Activated T-cell treated with anti-CD3 and anti-CD28 coated beads, Interleukin-2, amount 50 U/mL, for 24 hours (primary cell): ENCODE results near the gene CDH4.
"Not testable (repeated sequence)": the region's sequence is repeated elsewhere in the genome, so short reads cannot be mapped to it uniquely, and the experiment has no call there.

Source experiments
- DNase-seq: peaks from one replicate; pipeline ENCODE4 v3.0.0-alpha.2; 2020
- H3K27ac Mint-ChIP-seq: 2 replicates; pipeline ENCODE4 v1.8.0; 2020; ENCODE audit warnings: mild to moderate bottlenecking, mixed read lengths
- H3K27me3 Mint-ChIP-seq: 2 replicates; pipeline ENCODE4 v1.8.0; 2020; ENCODE audit warnings: mixed read lengths
- H3K36me3 Mint-ChIP-seq: 2 replicates; pipeline ENCODE4 v1.8.0; 2020; ENCODE audit warnings: low read depth, mixed read lengths
- H3K4me1 Mint-ChIP-seq: 2 replicates; pipeline ENCODE4 v1.8.0; 2020; ENCODE audit warnings: low read depth, mixed read lengths
- H3K4me3 Mint-ChIP-seq: 2 replicates; pipeline ENCODE4 v1.8.0; 2020; ENCODE audit warnings: mild to moderate bottlenecking, moderate library complexity, mixed read lengths
- H3K9me3 Mint-ChIP-seq: 2 replicates; pipeline ENCODE4 v1.8.0; 2020; ENCODE audit warnings: mixed read lengths

CDH4 gene

DNA sequence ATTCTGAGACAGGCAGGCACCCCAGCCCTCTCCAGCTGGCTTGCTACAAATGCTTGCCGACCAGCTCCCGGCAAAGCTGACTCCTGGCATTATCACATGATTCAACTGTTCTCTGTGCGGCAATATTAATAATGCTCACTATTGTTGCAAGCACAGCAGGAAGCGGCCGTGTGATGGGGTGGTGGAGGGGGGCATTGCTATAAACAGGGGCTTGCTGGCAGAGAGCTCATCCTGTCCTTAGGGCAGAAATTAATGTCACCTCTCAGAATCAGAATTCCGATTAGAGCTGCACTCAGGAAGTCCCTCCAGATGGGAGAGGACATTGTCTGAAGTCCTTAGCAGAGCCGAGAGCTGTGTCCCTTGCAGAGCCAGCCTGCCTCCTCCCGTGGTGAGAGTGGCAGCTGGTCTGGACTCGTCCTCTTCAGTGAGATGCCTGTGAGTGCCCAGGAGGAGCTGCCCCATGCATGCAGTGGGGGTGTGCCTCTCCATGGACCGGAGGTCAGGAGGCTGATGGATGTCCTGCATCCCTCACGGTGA is 162.5 kb downstream of the CDH4 start:
- Mint-ChIP-seq H3K4me1 (no peaks in the 10 kb centered on the region), H3K4me3 (no peak overlapping the region), H3K27ac (no peak overlapping the region), H3K36me3 (no peaks in the 10 kb centered on the region), H3K9me3 (no peaks in the 10 kb centered on the region), H3K27me3 (no peaks in the 10 kb centered on the region)
- DNase-seq, result no peak

DNA sequence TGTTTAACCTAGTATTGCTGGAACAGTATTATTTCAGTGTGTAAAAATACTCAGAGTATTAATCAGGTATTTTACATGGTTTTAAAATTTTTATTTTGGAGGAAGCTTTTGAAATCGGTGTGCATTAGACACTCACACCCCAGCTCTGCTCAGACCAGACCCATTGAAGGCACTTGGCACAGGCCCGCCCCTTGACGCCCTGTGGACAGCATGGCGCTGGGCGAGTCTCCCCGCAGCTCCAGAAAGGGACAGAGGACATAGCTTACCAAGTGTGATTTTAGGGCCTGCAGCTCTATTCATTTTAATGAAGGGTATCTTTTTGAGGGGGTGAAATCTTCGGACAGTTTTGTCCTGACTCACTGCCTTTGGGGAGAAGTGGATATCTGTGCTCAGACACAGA is 164.5 kb downstream of the CDH4 start:
- H3K27ac Mint-ChIP-seq, result no peak overlapping the region
- no peaks in the 10 kb centered on the region for H3K27me3 Mint-ChIP-seq
- no peaks in the 10 kb centered on the region for H3K9me3 Mint-ChIP-seq
- DNase-seq, result no peak
- no peak overlapping the region for H3K4me3 Mint-ChIP-seq
- H3K36me3 Mint-ChIP-seq, result no peaks in the 10 kb centered on the region
- H3K4me1 Mint-ChIP-seq, result no peaks in the 10 kb centered on the region

DNA sequence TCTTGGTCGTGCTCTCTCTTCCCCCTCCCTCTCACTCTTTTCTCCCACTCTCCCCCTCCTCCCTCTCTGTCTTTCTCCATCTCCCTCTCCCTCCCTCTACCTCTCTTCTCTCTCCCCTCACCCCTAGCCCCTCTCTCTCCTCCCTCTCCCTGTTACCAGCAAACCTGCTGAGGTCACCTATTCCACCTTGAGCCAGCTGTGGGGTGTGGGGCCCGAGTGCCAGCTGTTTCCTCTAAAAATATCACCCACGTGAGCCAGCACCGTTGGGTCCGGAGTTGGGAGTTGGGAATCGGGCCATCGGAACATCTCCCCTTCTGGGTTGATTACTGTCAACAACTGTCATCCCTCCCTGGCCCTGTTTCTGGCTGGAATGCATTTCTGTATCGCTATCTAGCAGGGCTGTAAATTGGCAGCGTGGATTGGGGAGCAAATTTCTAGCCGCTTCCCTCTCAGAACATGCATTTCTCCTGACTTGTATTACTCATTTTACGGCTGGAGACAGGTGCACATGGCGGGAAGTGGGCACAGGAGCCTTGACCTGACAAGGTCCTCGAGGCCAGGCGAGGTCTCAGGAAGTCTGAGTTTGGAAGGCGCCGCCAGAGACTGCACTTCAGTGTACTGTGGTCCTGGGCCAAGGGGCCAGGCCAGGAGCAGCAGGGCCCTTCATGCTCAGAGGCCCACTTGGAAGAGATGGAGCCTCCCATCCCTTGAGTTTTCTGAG is 165.3 kb downstream of the CDH4 start:
- Mint-ChIP-seq H3K4me3 (no peak overlapping the region), H3K9me3 (no peaks in the 10 kb centered on the region), H3K36me3 (no peaks in the 10 kb centered on the region), H3K27me3 (no peaks in the 10 kb centered on the region), H3K27ac (no peak overlapping the region), H3K4me1 (no peaks in the 10 kb centered on the region)
- no peak for DNase-seq

DNA sequence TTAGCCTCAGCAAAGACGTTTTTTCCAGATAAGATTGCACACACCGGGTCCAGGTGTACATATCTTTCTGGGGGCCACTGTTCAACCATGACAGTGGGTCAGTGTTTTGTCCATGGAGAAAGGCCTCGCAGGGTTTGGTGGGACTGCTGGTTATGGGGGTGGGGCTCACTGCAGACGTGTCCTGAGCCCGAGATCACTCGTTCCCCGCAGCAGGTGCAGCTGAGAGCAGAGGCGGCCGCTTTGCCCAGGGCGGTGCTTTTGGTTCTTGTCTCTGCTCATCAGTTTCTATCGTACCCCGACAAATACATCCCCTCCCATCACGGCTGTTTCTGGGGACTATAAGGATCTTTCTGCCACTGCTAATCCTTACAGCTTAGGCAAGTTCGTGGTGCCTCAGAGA is 166.9 kb downstream of the CDH4 start:
- Mint-ChIP-seq H3K9me3 (no peaks in the 10 kb centered on the region), H3K4me3 (no peak overlapping the region), H3K27ac (no peak overlapping the region), H3K27me3 (no peaks in the 10 kb centered on the region), H3K4me1 (no peaks in the 10 kb centered on the region), H3K36me3 (no peaks in the 10 kb centered on the region)
- DNase-seq, result no peak

DNA sequence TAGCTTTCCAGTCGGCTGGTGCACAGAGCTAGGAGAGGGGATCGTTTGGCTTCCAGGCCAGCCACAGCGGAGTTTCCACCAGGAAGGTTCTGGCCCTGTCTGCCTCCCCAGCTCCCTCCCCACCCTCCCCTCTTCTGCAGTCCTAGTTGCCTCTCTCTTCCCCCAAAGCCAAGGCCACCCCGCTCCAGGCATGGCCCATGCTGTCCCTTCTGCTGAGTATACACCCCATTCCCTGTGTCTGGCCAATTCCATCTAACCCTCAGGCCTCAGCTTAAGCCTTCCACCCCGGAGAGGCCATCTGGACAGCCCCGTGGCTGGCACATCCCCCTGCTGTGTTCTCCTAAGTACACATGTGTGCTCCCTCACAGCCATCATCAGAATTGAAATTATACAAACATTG is 167.4 kb downstream of the CDH4 start:
- H3K9me3 Mint-ChIP-seq, result no peaks in the 10 kb centered on the region

DNA sequence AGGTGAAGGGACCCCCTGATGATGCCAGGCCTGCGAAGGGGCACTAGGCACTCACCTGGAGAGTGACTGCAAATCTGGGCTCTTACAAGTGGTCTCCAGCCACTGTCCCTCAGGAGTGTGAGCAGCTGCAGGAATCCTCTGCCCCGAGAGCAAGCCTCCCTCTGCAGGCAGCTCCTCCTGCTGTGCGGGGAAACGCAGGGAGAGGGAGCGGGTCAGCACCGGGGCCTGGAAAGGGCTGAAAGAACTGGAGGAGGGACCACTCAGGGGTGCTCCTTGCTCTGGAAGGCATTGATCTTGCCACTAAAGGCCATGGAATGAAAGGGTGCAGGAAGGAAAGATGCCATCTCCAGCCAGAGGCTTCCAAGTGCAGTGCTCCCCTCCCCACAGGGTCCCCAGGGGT is 168.0 kb downstream of the CDH4 start:
- H3K27me3 Mint-ChIP-seq, result no peaks in the 10 kb centered on the region
- H3K27ac Mint-ChIP-seq, result no peak overlapping the region
- no peaks in the 10 kb centered on the region for H3K36me3 Mint-ChIP-seq
- no peaks in the 10 kb centered on the region for H3K9me3 Mint-ChIP-seq
- no peak for DNase-seq
- H3K4me1 Mint-ChIP-seq, result no peaks in the 10 kb centered on the region
- no peak overlapping the region for H3K4me3 Mint-ChIP-seq

More for the DNA sequence above, 167.4 kb downstream of the CDH4 start:
- H3K4me1 Mint-ChIP-seq, result no peaks in the 10 kb centered on the region
- no peak for DNase-seq
- no peak overlapping the region for H3K4me3 Mint-ChIP-seq
- H3K27me3 Mint-ChIP-seq, result no peaks in the 10 kb centered on the region
- no peaks in the 10 kb centered on the region for H3K36me3 Mint-ChIP-seq
- no peak overlapping the region for H3K27ac Mint-ChIP-seq

DNA sequence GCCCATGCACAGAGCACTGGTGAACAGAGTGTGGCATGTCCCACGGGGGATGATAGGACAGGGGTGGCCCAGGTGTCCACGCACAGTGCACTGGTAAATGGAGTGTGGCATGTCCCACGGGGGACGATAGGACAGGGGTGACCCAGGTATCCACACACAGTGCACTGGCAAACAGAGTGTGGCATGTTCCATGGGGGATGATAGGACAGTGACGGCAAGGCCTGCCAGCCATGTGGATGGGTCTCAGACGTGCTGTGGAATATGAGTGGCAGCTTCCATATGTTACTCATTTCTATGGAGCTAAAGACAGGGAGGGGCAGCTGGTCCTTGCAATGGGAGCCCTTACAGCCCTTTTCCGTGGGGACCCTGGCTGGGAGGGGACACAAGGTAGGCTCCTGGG is 168.7 kb downstream of the CDH4 start:
- DNase-seq, result no peak
- H3K9me3 Mint-ChIP-seq, result no peaks in the 10 kb centered on the region
- no peaks in the 10 kb centered on the region for H3K4me1 Mint-ChIP-seq
- H3K4me3 Mint-ChIP-seq, result no peak overlapping the region
- H3K27me3 Mint-ChIP-seq, result no peaks in the 10 kb centered on the region
- H3K36me3 Mint-ChIP-seq, result no peaks in the 10 kb centered on the region
- H3K27ac Mint-ChIP-seq, result no peak overlapping the region

DNA sequence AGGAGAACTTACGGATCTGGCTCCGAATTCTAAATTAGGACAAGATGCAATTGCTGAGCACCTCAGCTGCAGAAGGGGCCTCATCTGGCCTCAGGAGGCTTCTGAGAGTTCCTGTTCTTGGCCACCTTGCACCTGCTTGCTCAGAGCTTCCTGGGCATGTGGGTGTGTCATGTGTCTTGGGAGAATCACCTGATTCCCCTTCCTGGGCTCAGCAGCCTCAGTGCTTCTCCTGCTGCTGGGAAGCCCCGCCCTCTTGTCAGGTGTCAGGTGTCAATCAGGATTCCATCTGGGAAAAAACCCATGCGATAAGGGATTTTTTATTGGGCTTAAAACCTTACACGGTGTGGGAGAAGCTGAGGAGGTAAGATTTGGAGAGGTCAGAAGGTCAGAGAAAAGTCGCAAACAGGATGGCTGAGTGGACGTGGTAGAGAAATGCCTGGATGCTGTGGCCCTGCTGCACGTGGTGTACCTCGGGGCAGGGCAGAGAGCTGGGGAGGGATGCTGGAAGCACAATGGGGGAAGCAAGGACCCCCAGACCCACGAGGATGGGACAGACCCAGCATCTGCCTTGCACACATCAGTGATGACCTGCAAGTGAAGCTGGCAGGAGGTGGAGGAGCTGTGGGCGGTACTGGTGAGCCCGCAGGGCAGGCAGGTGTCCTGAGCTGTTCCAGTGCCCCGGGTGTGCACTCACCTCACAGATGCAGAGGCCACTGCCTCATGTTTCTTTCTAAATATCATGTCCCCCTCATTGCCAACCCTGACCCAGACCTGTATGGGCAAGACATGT is 170.8 kb downstream of the CDH4 start:
- Mint-ChIP-seq H3K27ac (no peak overlapping the region), H3K9me3 (no peaks in the 10 kb centered on the region), H3K4me1 (no peaks in the 10 kb centered on the region), H3K4me3 (no peak overlapping the region), H3K36me3 (no peaks in the 10 kb centered on the region), H3K27me3 (no peaks in the 10 kb centered on the region)
- no peak for DNase-seq

DNA sequence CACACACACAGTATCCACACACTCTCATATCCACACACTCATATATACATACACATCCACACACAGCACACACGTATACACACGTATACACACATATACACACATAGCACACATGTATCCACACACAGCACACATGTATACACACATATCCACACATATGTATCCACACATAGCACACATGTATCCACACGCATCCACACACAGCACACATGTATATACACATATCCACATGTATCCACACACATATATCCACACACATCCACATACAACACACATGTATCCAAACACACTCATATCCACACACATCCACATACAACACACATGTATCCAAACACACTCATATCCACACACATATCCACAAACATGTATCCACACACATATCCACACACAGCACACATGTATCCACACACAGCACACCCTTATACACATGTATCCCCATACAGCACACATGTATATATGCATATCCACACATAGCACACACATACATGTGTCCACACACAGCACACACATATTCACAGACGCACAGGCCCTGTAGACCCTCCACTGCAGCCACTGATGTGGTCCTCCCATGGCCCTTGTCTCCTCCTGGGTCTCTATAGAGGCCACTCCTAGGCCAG is 172.1 kb downstream of the CDH4 start:
- no peaks in the 10 kb centered on the region for H3K36me3 Mint-ChIP-seq
- H3K27me3 Mint-ChIP-seq, result no peaks in the 10 kb centered on the region
- H3K27ac Mint-ChIP-seq, result no peak overlapping the region
- H3K4me1 Mint-ChIP-seq, result no peaks in the 10 kb centered on the region
- no peak for DNase-seq
- no peak overlapping the region for H3K4me3 Mint-ChIP-seq
- no peaks in the 10 kb centered on the region for H3K9me3 Mint-ChIP-seq

DNA sequence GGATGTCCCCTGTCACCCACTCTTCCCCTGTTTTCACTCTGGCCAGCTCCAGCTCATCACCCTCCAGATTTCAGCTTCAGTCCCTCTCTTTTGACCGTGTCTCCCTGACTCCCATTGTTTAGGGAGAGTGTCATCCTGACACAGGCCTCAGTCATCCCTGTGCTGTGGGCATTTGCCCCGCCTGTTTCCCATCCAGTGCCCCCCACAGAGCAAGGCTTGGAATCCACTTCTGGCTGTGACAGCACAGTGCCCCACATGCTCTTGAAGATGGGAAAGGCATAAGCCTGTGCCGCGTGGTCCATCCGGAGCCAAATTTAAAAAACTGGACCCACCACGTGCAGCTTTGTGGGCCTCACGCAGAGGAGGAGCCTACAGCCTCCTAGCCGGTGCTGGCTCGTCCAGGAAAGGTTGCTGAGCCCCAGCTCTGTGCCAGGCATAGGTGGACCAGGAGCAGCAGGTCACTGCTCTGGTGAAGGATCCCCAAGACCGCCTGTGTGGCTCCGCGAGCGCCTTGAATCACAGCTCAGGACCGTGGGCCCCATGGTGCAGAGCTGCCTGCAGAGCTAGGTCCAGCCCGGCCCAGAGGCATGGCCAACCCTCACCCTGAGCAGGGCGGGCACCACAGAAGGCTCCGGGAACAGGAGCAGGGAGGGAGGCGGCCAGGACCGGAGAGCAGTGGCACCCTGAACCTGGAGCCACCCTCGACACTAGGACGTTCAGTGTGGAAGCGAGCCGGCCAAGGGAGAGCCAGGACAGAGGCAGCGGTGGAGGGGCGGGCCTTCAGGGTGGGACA is 172.8 kb downstream of the CDH4 start:
- H3K27me3 Mint-ChIP-seq, result no peaks in the 10 kb centered on the region
- H3K4me1 Mint-ChIP-seq, result no peaks in the 10 kb centered on the region
- H3K27ac Mint-ChIP-seq, result no peak overlapping the region
- H3K4me3 Mint-ChIP-seq, result no peak overlapping the region
- no peak for DNase-seq
- no peaks in the 10 kb centered on the region for H3K9me3 Mint-ChIP-seq
- H3K36me3 Mint-ChIP-seq, result no peaks in the 10 kb centered on the region

DNA sequence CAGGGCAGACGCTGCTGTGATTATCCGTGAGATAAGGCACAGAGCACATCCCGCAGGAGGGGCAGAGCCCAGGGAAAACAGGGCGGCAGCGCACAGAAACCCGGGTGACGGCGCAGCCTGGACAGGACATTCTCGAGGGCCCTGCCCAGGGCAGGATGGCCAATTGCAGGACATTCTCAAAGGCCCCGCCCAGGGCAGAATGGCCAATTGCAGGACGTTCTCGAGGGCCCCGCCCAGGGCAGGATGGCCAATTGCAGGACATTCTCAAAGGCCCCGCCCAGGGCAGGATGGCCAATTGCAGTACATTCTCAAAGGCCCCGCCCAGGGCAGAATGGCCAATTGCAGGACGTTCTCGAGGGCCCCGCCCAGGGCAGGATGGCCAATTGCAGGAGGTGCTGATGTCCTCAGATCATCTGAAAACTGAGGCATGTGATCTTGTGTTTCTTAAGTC is 173.5 kb downstream of the CDH4 start:
- H3K27ac Mint-ChIP-seq, H3K4me1 Mint-ChIP-seq, H3K4me3 Mint-ChIP-seq, H3K36me3 Mint-ChIP-seq, H3K27me3 Mint-ChIP-seq, DNase-seq, H3K9me3 Mint-ChIP-seq: not testable (repeated sequence)

DNA sequence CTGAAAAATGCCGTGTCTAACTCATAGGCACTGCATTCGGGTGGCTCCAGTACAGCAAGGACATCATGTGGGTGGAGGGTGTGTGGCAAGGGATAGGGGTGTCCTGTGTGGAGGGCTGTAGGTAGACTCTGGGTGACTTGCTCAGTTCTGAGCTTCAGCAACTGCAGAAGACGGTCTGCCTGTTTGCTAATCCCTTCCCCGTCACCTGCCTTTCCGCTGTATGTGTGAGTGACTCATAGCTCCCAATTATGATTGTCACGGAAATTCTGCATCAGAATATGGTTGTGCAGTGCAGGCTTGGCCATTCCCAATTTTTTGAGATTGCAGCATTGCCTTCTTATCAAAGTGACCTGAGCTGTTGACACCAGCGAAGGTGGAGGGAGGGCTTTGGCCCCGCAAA is 174.3 kb downstream of the CDH4 start:
- Mint-ChIP-seq H3K27ac (no peak overlapping the region), H3K36me3 (no peaks in the 10 kb centered on the region), H3K27me3 (no peaks in the 10 kb centered on the region), H3K4me1 (no peaks in the 10 kb centered on the region), H3K9me3 (no peaks in the 10 kb centered on the region), H3K4me3 (no peak overlapping the region)
- DNase-seq, result no peak

DNA sequence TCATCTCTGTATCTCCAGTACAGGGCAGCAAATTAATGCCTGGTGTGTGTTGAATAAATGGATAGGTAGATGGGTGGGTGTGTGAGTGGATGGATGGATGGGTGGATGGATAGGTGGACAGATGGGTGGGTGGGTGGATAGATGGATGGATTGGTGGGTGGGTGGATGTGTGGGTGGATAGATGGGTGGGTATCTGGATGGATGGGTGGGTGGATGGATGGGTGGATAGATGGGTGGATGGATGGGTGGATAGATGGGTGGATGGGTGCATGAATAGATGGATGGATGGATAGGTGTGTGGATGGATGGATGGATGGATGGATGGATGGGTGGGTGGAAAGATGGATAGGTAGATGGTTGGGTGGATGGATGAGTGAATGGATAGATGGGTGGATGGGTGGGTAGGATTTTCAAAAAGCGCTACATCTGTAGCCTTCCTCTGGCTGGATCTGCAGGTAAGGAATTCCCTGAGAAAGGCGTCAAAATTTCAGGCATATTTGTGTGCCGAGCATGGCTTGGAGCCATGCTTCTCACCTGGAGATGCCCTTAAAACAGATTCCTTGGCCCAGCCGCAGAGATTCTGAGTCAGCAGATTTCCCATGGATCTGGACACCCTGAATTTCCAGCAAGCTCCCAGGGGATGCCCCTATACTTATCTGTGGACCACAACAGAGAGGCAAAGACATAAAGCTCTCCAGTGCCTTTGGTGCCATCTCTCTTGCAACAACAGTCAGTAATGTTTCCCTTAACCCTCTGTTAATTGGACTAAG is 177.6 kb downstream of the CDH4 start:
- no peak for DNase-seq
- Mint-ChIP-seq H3K27me3 (peaks cover 13% of the 10 kb centered on the region), H3K27ac (no peak overlapping the region), H3K4me3 (no peak overlapping the region), H3K9me3 (no peaks in the 10 kb centered on the region), H3K4me1 (no peaks in the 10 kb centered on the region), H3K36me3 (no peaks in the 10 kb centered on the region)

DNA sequence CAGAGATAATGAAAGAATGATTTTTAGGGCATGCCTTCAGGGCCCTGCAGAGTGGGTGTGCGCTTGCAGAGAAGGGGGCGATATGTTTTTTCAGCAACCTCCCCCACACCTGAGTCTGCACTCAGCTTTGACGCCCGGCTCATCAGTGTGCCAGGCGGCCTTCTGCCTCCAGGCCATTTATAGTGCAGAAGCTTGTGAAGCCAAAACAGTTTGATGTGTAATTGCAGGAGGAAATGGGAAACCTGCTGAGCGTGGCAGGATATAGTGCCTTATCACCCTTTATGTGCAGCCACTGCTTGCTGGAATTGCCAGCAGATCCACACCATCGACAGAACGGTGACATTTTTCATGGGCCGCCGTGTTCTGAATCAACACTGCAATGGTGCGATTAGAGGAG is 178.2 kb downstream of the CDH4 start:
- Mint-ChIP-seq H3K4me1 (no peaks in the 10 kb centered on the region), H3K36me3 (no peaks in the 10 kb centered on the region), H3K27me3 (peaks cover 16% of the 10 kb centered on the region), H3K4me3 (no peak overlapping the region), H3K9me3 (no peaks in the 10 kb centered on the region), H3K27ac (no peak overlapping the region)
- DNase-seq, result no peak
